HG03442 (cell line): ENCODE data around the gene SLC38A9.
"Not testable (repeated sequence)": the region's sequence is repeated elsewhere in the genome, so short reads cannot be mapped to it uniquely, and the experiment has no call there.

ENCODE experiments used
- ATAC-seq: cut with Tn5 transposase; IDR thresholded peaks from one replicate; pipeline ENCODE4 v1.9.1; 2021; ENCODE audit warnings: mild to moderate bottlenecking, moderate library complexity; ENCODE audit not compliant: unreplicated experiment

The SLC38A9 gene

GRCh38 chr5:55712023-55712859 is at the start of gene SLC38A9:
Gene SLC38A9, minus strand, starts transcription at chr5:55712324. Its CDS starts 14,366 bp downstream, at chr5:55697958.
- peak; percentile 100 for ATAC-seq

GRCh38 chr5:55761721-55762120 is 49.6 kb upstream of the SLC38A9 start:
- ATAC-seq, result not testable (repeated sequence)

- no peak for ATAC-seq
Measured at GRCh38 chr5:55758714-55759113, 46.6 kb upstream of the SLC38A9 start.

GRCh38 chr5:55758231-55758630 is 46.1 kb upstream of the SLC38A9 start:
- ATAC-seq, result no peak

- ATAC-seq, result no peak
Measured at GRCh38 chr5:55750499-55750898, 38.4 kb upstream of the SLC38A9 start.

- no peak for ATAC-seq
Measured at GRCh38 chr5:55750063-55750462, 37.9 kb upstream of the SLC38A9 start.

GRCh38 chr5:55749387-55749786 is 37.3 kb upstream of the SLC38A9 start:
- ATAC-seq, result no peak

- ATAC-seq, result no peak
Measured at GRCh38 chr5:55747778-55748318, 35.7 kb upstream of the SLC38A9 start.

- no peak for ATAC-seq
Measured at GRCh38 chr5:55742778-55743177, 30.7 kb upstream of the SLC38A9 start.

- no peak for ATAC-seq
Measured at GRCh38 chr5:55737793-55738192, 25.7 kb upstream of the SLC38A9 start, which contains the start of gene DDX4. Gene DDX4, plus strand, starts transcription at chr5:55738061. Its CDS starts 903 bp downstream, at chr5:55738964.

GRCh38 chr5:55734658-55735057 is 22.5 kb upstream of the SLC38A9 start:
- no peak for ATAC-seq

- ATAC-seq, result no peak
Measured at GRCh38 chr5:55732585-55732984, 20.5 kb upstream of the SLC38A9 start.

- ATAC-seq, result no peak
Measured at GRCh38 chr5:55731848-55732247, 19.7 kb upstream of the SLC38A9 start.

- no peak for ATAC-seq
Measured at GRCh38 chr5:55724281-55724680, 12.2 kb upstream of the SLC38A9 start.

GRCh38 chr5:55720188-55720703 is 8.1 kb upstream of the SLC38A9 start:
- no peak for ATAC-seq

GRCh38 chr5:55719026-55719425 is 6.9 kb upstream of the SLC38A9 start:
- ATAC-seq, result not testable (repeated sequence)

GRCh38 chr5:55715519-55716078 is 3.5 kb upstream of the SLC38A9 start:
- no peak for ATAC-seq

- ATAC-seq, result no peak
Measured at GRCh38 chr5:55714749-55715148, 2.6 kb upstream of the SLC38A9 start.

GRCh38 chr5:55714339-55714738 is 2.2 kb upstream of the SLC38A9 start:
- ATAC-seq, result no peak

- no peak for ATAC-seq
Measured at GRCh38 chr5:55713871-55714270, 1.7 kb upstream of the SLC38A9 start.

- ATAC-seq, result no peak
Measured at GRCh38 chr5:55711507-55712022, 559 bp downstream of the SLC38A9 start.

- no peak for ATAC-seq
Measured at GRCh38 chr5:55708732-55709131, 3.4 kb downstream of the SLC38A9 start.
